Hippocampal formation (tissue), 2 donors: ENCODE measurements around the gene INSIG1.

ENCODE experiments used
- DNase-seq, 2 donors: peaks; one replicate each; lab custom pipeline; 2025; lab: John Stamatoyannopoulos, UW

INSIG1 gene

GRCh38 chr7:155285423-155285822, 12.3 kb upstream of the INSIG1 start:
- DNase-seq: no peak

GRCh38 chr7:155285833-155286232, 11.8 kb upstream of the INSIG1 start:
- no peak for DNase-seq

- DNase-seq: no peak
These were observed 11.0 kb upstream of the INSIG1 start for GRCh38 chr7:155286686-155287085.

- no peak for DNase-seq
These were observed 10.3 kb upstream of the INSIG1 start for GRCh38 chr7:155287284-155287935.

- no peak for DNase-seq
These were observed 9.6 kb upstream of the INSIG1 start for GRCh38 chr7:155288055-155288454.

GRCh38 chr7:155289107-155289506, 8.6 kb upstream of the INSIG1 start:
- DNase-seq: no peak

GRCh38 chr7:155289949-155290501, 7.7 kb upstream of the INSIG1 start:
- no peak for DNase-seq

- no peak for DNase-seq
These were observed 6.6 kb upstream of the INSIG1 start for GRCh38 chr7:155291045-155291530.

GRCh38 chr7:155291729-155292128, 5.9 kb upstream of the INSIG1 start:
- DNase-seq: no peak

GRCh38 chr7:155292680-155293226, 4.9 kb upstream of the INSIG1 start:
- no peak for DNase-seq

- DNase-seq: no peak
These were observed 3.8 kb upstream of the INSIG1 start for GRCh38 chr7:155293721-155294510.

GRCh38 chr7:155294511-155294778, 3.2 kb upstream of the INSIG1 start:
- DNase-seq: no peak

- no peak for DNase-seq
These were observed 2.2 kb upstream of the INSIG1 start for GRCh38 chr7:155295511-155295910.

GRCh38 chr7:155296006-155296787, 1.5 kb upstream of the INSIG1 start:
- no peak for DNase-seq

- peak in 1 of 2 donors; percentile 47 for DNase-seq
These were observed 726 bp upstream of the INSIG1 start for GRCh38 chr7:155296788-155297516.

GRCh38 chr7:155298288-155298833, 683 bp downstream of the INSIG1 start:
- DNase-seq: no peak

- DNase-seq: peak; percentile 97 to 98
These were observed 1.3 kb downstream of the INSIG1 start for GRCh38 chr7:155298834-155299534.

- no peak for DNase-seq
These were observed 2.0 kb downstream of the INSIG1 start for GRCh38 chr7:155299535-155300202.

GRCh38 chr7:155300641-155301452, 3.2 kb downstream of the INSIG1 start:
- DNase-seq: no peak
